Measurements from ENCODE around the gene AQP12A. TPM values are rescaled to one million over a fixed set of nuclear protein-coding genes. Genes with fewer than 3 reads are reported as not detected.
"Not testable (repeated sequence)": the region's sequence is repeated elsewhere in the genome, so short reads cannot be mapped to it uniquely, and the experiment has no call there.

Gene AQP12A
- total and polyA plus RNA-seq, 9 of the 15 experiments (the other 6 are each of a cell fraction or from before 2014, with no cell fraction given) = not detected

DNA sequence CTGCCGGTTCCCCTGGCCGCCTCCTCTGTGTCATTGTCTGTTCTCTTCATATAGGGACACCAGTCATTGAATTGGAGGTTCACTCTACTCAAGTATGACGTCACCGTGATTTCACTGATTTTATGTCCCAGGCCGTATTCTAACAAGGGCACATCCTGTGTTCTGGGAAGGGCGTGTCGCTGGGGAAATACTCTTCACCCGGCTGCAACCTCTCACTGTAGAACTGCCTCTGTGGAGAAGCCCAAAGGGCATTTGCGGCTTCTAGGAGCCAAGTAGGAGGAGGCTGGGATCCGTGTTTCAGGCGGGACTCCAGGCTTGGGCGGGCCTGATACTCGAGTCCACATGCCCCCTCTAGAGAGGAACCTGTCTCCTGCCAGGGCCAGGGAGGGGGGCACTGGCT lies 4.8 kb downstream of the AQP12A start:
- H4K20me1 ChIP-seq (replicated peaks; ENCODE audit: control insufficient read depth, insufficient read depth, low read length); H3K36me3 ChIP-seq (ENCODE audit: control insufficient read depth, insufficient read depth, low read length); in situ Hi-C loops (cut with MboI); DNase-seq (ENCODE audit: extremely low read depth in 1 of 4, low spot score in 3 of 4); H3K4me3 ChIP-seq; H2AFZ ChIP-seq (ENCODE audit: low read depth, low read length); H3K9me3 ChIP-seq (replicated peaks; ENCODE audit: control insufficient read depth, insufficient read depth, low read depth, low read length); H3K4me1 ChIP-seq (replicated peaks in 1 of 2; ENCODE audit: control insufficient read depth in 2 of 2, insufficient read depth in 2 of 2, low read length in 2 of 2); ATAC-seq; intact Hi-C loops (cut with micrococcal nuclease); BruUV-seq (replicated peaks); H3K9ac ChIP-seq (ENCODE audit: insufficient read depth in 1 of 2, low read depth in 2 of 2, low read length in 2 of 2); H3K79me2 ChIP-seq (ENCODE audit: control insufficient read depth, insufficient read depth, low read length); H3K4me2 ChIP-seq (ENCODE audit: insufficient read depth, low read length); H3K27me3 ChIP-seq (ENCODE audit: control insufficient read depth in 2 of 2, insufficient read depth in 2 of 2, low read length in 2 of 2); FAIRE-seq; CTCF ChIA-PET (ENCODE audit: low intra/inter-chr PET ratio); H3K27ac ChIP-seq (ENCODE audit: extremely low read depth, low read depth, low read length); POLR2A ChIA-PET; H3K9me1 ChIP-seq (ENCODE audit: control insufficient read depth, insufficient read depth, low read length): not testable (repeated sequence)
- no CpG with 5 or more reads among the region's 13 CpGs for WGBS (ENCODE audit: insufficient coverage, low coverage, missing lambda C conversion rate)

DNA sequence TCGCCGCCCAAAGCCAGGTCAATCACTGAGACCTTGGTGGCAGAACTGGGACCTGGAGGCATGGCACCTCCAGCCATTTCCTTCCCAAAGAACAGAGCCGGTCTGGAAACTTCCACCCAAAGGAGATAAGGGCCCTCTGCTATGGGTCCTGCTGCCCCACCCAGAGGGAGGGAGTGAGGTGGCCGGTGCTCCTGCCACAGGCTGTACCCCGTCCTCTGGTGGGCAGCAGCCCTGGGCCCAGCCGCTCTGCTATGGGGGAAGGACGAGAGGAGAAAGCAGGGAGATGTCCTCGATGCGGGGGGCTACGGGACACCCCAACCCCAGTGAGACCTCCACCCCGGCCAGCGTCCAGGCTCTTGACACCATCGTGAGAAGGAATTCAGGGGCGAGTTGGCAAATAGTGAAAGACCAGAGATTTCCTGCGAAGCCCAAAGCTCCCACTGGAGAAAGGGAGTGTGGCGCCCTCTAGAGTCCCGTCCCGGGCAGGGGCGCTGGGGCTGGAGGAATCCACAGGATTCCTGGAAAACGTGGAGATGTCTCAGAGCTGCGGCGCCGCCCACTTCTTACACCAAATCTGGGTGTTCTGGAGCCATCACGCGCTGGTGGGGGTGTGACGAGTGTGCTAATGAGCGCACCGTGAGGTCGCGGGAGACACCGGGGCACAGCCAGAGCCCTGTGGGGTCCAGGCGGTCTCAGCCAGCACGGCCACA lies 7.3 kb downstream of the AQP12A start:
- peaks cover 0 to 27% of the 10 kb centered on the region in 2 experiments; a peak in 2 of 5 replicates for H3K27me3 ChIP-seq (ENCODE audit: control insufficient read depth in 2 of 2, insufficient read depth in 2 of 2, low read length in 2 of 2)
- BruUV-seq (replicated peaks); H3K4me1 ChIP-seq (replicated peaks in 1 of 2; ENCODE audit: control insufficient read depth in 2 of 2, insufficient read depth in 2 of 2, low read length in 2 of 2); H3K4me3 ChIP-seq; H3K9me3 ChIP-seq (replicated peaks; ENCODE audit: control insufficient read depth, insufficient read depth, low read depth, low read length); H3K27ac ChIP-seq (ENCODE audit: extremely low read depth, low read depth, low read length); H3K79me2 ChIP-seq (ENCODE audit: control insufficient read depth, insufficient read depth, low read length); DNase-seq (ENCODE audit: extremely low read depth in 1 of 4, low spot score in 3 of 4); intact Hi-C loops (cut with micrococcal nuclease); H3K36me3 ChIP-seq (ENCODE audit: control insufficient read depth, insufficient read depth, low read length); POLR2A ChIA-PET; CTCF ChIA-PET (ENCODE audit: low intra/inter-chr PET ratio); in situ Hi-C loops (cut with MboI); H3K9me1 ChIP-seq (ENCODE audit: control insufficient read depth, insufficient read depth, low read length); H3K4me2 ChIP-seq (ENCODE audit: insufficient read depth, low read length); H2AFZ ChIP-seq (ENCODE audit: low read depth, low read length); H4K20me1 ChIP-seq (replicated peaks; ENCODE audit: control insufficient read depth, insufficient read depth, low read length); H3K9ac ChIP-seq (ENCODE audit: insufficient read depth in 1 of 2, low read depth in 2 of 2, low read length in 2 of 2): not testable (repeated sequence)
- peak; percentile 73 for FAIRE-seq
- WGBS (ENCODE audit: insufficient coverage, low coverage, missing lambda C conversion rate) = 20% methylated on average over 1 of the region's 33 CpGs
- ATAC-seq = peak; percentile 83

DNA sequence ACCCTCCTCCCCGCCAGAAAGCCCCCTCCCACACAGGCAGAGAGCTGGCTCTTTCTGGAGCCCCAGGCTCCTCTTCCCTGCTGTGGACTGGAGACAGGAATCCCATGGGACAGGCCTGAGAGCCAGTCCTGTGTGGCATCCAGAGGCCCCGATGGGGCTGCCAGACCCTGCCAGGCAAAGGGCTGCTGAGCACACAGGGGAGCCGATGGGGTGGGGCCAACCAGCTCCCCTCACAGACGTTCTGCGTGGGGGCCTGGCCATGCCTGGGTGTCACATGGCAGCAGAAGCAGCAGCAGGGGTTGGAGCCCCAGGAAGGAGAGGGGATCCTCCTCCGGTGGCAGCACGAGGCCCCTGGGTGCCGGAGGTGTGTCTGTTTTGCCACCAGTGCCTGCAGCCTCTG lies 8.2 kb downstream of the AQP12A start:
- ATAC-seq; BruUV-seq (replicated peaks); H3K9ac ChIP-seq (ENCODE audit: insufficient read depth in 1 of 2, low read depth in 2 of 2, low read length in 2 of 2); DNase-seq (ENCODE audit: extremely low read depth in 1 of 4, low spot score in 3 of 4); H3K9me1 ChIP-seq (ENCODE audit: control insufficient read depth, insufficient read depth, low read length); H3K9me3 ChIP-seq (replicated peaks; ENCODE audit: control insufficient read depth, insufficient read depth, low read depth, low read length); H3K36me3 ChIP-seq (ENCODE audit: control insufficient read depth, insufficient read depth, low read length); CTCF ChIA-PET (ENCODE audit: low intra/inter-chr PET ratio); FAIRE-seq; H3K4me1 ChIP-seq (replicated peaks in 1 of 2; ENCODE audit: control insufficient read depth in 2 of 2, insufficient read depth in 2 of 2, low read length in 2 of 2); H3K27ac ChIP-seq (ENCODE audit: extremely low read depth, low read depth, low read length); in situ Hi-C loops (cut with MboI); POLR2A ChIA-PET; H3K79me2 ChIP-seq (ENCODE audit: control insufficient read depth, insufficient read depth, low read length); H4K20me1 ChIP-seq (replicated peaks; ENCODE audit: control insufficient read depth, insufficient read depth, low read length); H3K4me2 ChIP-seq (ENCODE audit: insufficient read depth, low read length); H2AFZ ChIP-seq (ENCODE audit: low read depth, low read length); H3K4me3 ChIP-seq: not testable (repeated sequence)
- intact Hi-C loops (cut with micrococcal nuclease) = loop anchor here (10.0 kb wide), 1 partner anchor 185 kb away; no protein-coding TSS in a partner anchor
- WGBS (ENCODE audit: insufficient coverage, low coverage, missing lambda C conversion rate) = 0% methylated on average over 1 of the region's 8 CpGs
- H3K27me3 ChIP-seq (ENCODE audit: control insufficient read depth in 2 of 2, insufficient read depth in 2 of 2, low read length in 2 of 2) = peaks cover 0 to 32% of the 10 kb centered on the region in 2 experiments; a peak in 3 of 5 replicates

DNA sequence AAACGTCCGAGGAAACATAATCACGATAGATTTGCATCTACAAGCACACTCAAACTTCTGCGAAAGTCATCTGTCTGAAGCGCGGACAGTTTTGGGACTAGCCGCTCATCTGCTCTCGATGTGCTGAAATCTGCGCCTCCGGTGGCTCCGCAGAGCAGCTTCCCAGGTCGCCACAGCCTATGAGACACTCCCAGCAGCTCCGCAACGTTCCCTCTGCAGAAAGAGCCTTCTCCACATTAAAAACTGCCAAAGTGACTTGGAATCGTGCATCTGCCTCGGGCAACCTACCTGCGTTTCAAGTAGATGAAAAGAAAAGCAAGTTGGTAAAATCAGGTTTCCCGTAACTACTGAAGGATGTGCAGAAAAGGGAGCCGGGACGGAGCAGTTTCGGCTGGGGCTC lies 8.9 kb downstream of the AQP12A start:
- H3K4me3 ChIP-seq; CTCF ChIA-PET (ENCODE audit: low intra/inter-chr PET ratio); DNase-seq (ENCODE audit: extremely low read depth in 1 of 4, low spot score in 3 of 4); ATAC-seq; H3K27ac ChIP-seq (ENCODE audit: extremely low read depth, low read depth, low read length); H2AFZ ChIP-seq (ENCODE audit: low read depth, low read length); H3K79me2 ChIP-seq (ENCODE audit: control insufficient read depth, insufficient read depth, low read length); H3K36me3 ChIP-seq (ENCODE audit: control insufficient read depth, insufficient read depth, low read length); H3K9ac ChIP-seq (ENCODE audit: insufficient read depth in 1 of 2, low read depth in 2 of 2, low read length in 2 of 2); H3K9me1 ChIP-seq (ENCODE audit: control insufficient read depth, insufficient read depth, low read length); H3K9me3 ChIP-seq (replicated peaks; ENCODE audit: control insufficient read depth, insufficient read depth, low read depth, low read length); H3K4me1 ChIP-seq (replicated peaks in 1 of 2; ENCODE audit: control insufficient read depth in 2 of 2, insufficient read depth in 2 of 2, low read length in 2 of 2); BruUV-seq (replicated peaks); FAIRE-seq; H4K20me1 ChIP-seq (replicated peaks; ENCODE audit: control insufficient read depth, insufficient read depth, low read length); in situ Hi-C loops (cut with MboI); H3K4me2 ChIP-seq (ENCODE audit: insufficient read depth, low read length): not testable (repeated sequence)
- intact Hi-C loops (cut with micrococcal nuclease) = loop anchor here (10.0 kb wide), 1 partner anchor 186 kb away; no protein-coding TSS in a partner anchor
- WGBS (ENCODE audit: insufficient coverage, low coverage, missing lambda C conversion rate) = 9% methylated on average over 8 of the region's 21 CpGs
- H3K27me3 ChIP-seq (ENCODE audit: control insufficient read depth in 2 of 2, insufficient read depth in 2 of 2, low read length in 2 of 2) = peaks cover 0 to 39% of the 10 kb centered on the region in 2 experiments; a peak in 3 of 5 replicates
- POLR2A ChIA-PET = interaction anchor here (0.6 kb wide), 1 partner anchor 30 kb away, joined by 3 read pairs; no protein-coding TSS in a partner anchor
